HG03139 (cell line): ENCODE data around the gene ELMO2.

ENCODE experiments used
- ATAC-seq: cut with Tn5 transposase; IDR thresholded peaks from one replicate; pipeline ENCODE4 v1.9.1; 2021; ENCODE audit not compliant: unreplicated experiment

ELMO2 gene

GRCh38 chr20:46353500-46354206 is 52.8 kb downstream of the ELMO2 start:
- ATAC-seq: no peak

- no peak for ATAC-seq
Measured at GRCh38 chr20:46352370-46352938, 54.0 kb downstream of the ELMO2 start.

- no peak for ATAC-seq
Measured at GRCh38 chr20:46351357-46352058, 54.9 kb downstream of the ELMO2 start.

GRCh38 chr20:46350986-46351267 is 55.5 kb downstream of the ELMO2 start:
- ATAC-seq: no peak

GRCh38 chr20:46350201-46350985 is 56.0 kb downstream of the ELMO2 start:
- ATAC-seq: no peak

- no peak for ATAC-seq
Measured at GRCh38 chr20:46349742-46350056, 56.7 kb downstream of the ELMO2 start.

- no peak for ATAC-seq
Measured at GRCh38 chr20:46349035-46349741, 57.2 kb downstream of the ELMO2 start.

- ATAC-seq: no peak
Measured at GRCh38 chr20:46347841-46348803, 58.3 kb downstream of the ELMO2 start.

GRCh38 chr20:46346770-46347169 is 59.6 kb downstream of the ELMO2 start:
- ATAC-seq: no peak

GRCh38 chr20:46344488-46345162 is 61.8 kb downstream of the ELMO2 start:
- no peak for ATAC-seq

GRCh38 chr20:46343975-46344357 is 62.4 kb downstream of the ELMO2 start:
- ATAC-seq: no peak

GRCh38 chr20:46343348-46343974 is 63.0 kb downstream of the ELMO2 start:
- ATAC-seq: no peak

GRCh38 chr20:46342451-46343347 is 63.7 kb downstream of the ELMO2 start:
- ATAC-seq: no peak

GRCh38 chr20:46342010-46342378 is 64.4 kb downstream of the ELMO2 start:
- no peak for ATAC-seq

GRCh38 chr20:46341074-46342009 is 65.1 kb downstream of the ELMO2 start:
- no peak for ATAC-seq

GRCh38 chr20:46339037-46339436 is 67.4 kb downstream of the ELMO2 start:
- no peak for ATAC-seq

- ATAC-seq: no peak
Measured at GRCh38 chr20:46336735-46337134, 69.7 kb downstream of the ELMO2 start.
